Right forelimb (tissue), 1 donor: Measurements from ENCODE around the gene EFCAB14.
"Not testable (repeated sequence)": the region's sequence is repeated elsewhere in the genome, so short reads cannot be mapped to it uniquely, and the experiment has no call there.

Source experiments
- DNase-seq: peaks from one replicate; pipeline ENCODE4 v3.0.0-alpha.2; 2018

EFCAB14 gene

GRCh38 chr1:46721686-46722205 is 2.8 kb upstream of the EFCAB14 start:
- no peak for DNase-seq

- DNase-seq, result no peak
Observed at GRCh38 chr1:46721204-46721603, 2.3 kb upstream of the EFCAB14 start.

- not testable (repeated sequence) for DNase-seq
Observed at GRCh38 chr1:46720319-46720718, 1.4 kb upstream of the EFCAB14 start.

GRCh38 chr1:46719689-46720088 is 775 bp upstream of the EFCAB14 start:
- DNase-seq, result no peak

- DNase-seq, result no peak
Observed at GRCh38 chr1:46718340-46718726, 581 bp downstream of the EFCAB14 start.

GRCh38 chr1:46717654-46718053 is 1.3 kb downstream of the EFCAB14 start:
- no peak for DNase-seq

GRCh38 chr1:46714976-46715375 is 3.9 kb downstream of the EFCAB14 start:
- DNase-seq, result no peak

- DNase-seq, result no peak
Observed at GRCh38 chr1:46708121-46708520, 10.8 kb downstream of the EFCAB14 start.

GRCh38 chr1:46705408-46705807 is 13.5 kb downstream of the EFCAB14 start:
- no peak for DNase-seq

- no peak for DNase-seq
Observed at GRCh38 chr1:46703927-46704641, 14.8 kb downstream of the EFCAB14 start.

- DNase-seq, result no peak
Observed at GRCh38 chr1:46699666-46700065, 19.2 kb downstream of the EFCAB14 start.

- no peak for DNase-seq
Observed at GRCh38 chr1:46697053-46697452, 21.9 kb downstream of the EFCAB14 start.

- DNase-seq, result not testable (repeated sequence)
Observed at GRCh38 chr1:46694676-46695075, 24.2 kb downstream of the EFCAB14 start.

GRCh38 chr1:46692811-46693770 is 25.8 kb downstream of the EFCAB14 start:
- DNase-seq, result no peak

- DNase-seq, result no peak
Observed at GRCh38 chr1:46691997-46692790, 26.7 kb downstream of the EFCAB14 start.

- no peak for DNase-seq
Observed at GRCh38 chr1:46690931-46691421, 27.9 kb downstream of the EFCAB14 start.

GRCh38 chr1:46689897-46690296 is 29.0 kb downstream of the EFCAB14 start:
- DNase-seq, result no peak

GRCh38 chr1:46689356-46689755 is 29.6 kb downstream of the EFCAB14 start:
- DNase-seq, result no peak

- DNase-seq, result no peak
Observed at GRCh38 chr1:46687921-46688509, 30.9 kb downstream of the EFCAB14 start.

GRCh38 chr1:46687093-46687659 is 31.7 kb downstream of the EFCAB14 start:
- peak; percentile 68 for DNase-seq

- DNase-seq, result no peak
Observed at GRCh38 chr1:46686255-46686654, 32.7 kb downstream of the EFCAB14 start.

- DNase-seq, result no peak
Observed at GRCh38 chr1:46684670-46685069, 34.2 kb downstream of the EFCAB14 start.
